HG02885 (cell line): Measurements from ENCODE around the gene WNT9B.

ENCODE experiments used
- ATAC-seq: cut with Tn5 transposase; IDR thresholded peaks from one replicate; pipeline ENCODE4 v1.9.1; 2021; ENCODE audit warnings: mild to moderate bottlenecking; ENCODE audit not compliant: unreplicated experiment, poor library complexity

The WNT9B gene

GRCh38 chr17:46878055-46878454 is 26.7 kb downstream of the WNT9B start:
- no peak for ATAC-seq

GRCh38 chr17:46879101-46879500 is 27.7 kb downstream of the WNT9B start:
- ATAC-seq: no peak

- ATAC-seq: no peak
Observed at GRCh38 chr17:46881015-46881414, 29.6 kb downstream of the WNT9B start.

DNA sequence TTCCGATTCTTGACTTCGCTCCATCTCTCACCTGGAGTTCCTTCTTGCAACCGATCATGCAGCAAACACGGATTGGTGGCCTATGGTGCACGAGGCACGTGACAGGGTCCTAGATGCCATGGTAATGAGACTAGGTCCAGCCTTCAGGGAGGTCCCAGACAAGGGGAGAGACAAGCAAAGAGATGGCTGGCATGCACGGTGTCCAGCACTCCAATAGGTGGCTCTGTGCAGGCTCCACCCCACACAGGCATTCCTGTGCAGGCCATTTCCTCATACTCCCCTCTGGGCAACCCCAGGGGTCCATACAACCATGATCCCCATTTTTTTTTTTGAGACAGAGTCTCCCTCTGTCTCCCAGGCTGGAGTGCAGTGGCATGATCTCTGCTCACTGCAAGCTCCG is 31.3 kb downstream of the WNT9B start:
- no peak for ATAC-seq

DNA sequence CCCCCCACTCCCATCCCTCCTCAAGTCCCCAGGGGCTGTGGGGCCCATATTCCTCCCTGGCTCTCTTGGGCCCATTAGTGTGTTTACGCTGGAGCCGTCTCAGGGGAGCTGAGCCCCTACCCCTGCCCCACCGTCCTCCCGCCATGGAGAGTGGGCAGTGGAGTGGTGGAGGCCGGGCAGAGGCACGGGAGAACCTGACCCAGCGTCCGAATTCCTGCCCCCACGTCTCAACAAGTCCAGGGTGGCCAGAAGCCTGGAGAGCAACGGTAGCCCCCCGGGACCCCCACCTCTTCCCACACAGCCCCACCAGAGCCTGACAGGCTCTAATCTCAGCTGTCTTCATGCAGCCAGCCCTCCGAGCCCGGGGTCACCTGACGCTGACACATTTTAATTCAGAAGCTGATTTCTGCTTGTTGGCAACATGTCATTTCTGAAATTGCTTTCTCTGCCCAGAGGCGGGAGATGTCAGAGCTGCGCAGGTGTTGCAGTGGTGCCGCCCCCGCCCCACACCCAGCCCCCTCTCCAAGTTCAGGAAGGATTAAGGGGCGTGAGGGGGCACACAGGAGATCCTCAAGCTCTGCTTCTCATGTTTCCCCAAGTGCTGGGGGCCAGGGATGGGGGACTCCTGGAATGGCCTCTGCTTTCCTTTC is 32.6 kb downstream of the WNT9B start:
- no peak for ATAC-seq

- no peak for ATAC-seq
Observed at GRCh38 chr17:46884552-46884951, 33.2 kb downstream of the WNT9B start.

GRCh38 chr17:46885415-46886309 is 34.3 kb downstream of the WNT9B start:
- no peak for ATAC-seq

DNA sequence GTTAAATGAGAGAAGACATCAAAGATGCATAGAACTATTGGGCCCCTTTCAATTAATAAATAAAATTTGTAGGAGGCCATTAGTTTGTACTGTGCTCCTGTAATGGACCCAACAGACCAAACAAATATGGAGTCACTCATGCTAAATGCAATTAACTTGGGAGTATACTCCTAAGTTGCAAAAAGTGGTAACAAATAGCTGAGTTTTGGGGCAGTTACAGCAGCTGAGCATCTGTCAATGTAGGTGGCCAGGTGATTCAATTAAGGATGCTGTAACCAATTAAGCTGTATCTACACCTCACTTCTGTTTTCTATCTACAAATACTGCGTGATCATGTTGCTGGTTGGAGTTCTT is 34.9 kb downstream of the WNT9B start:
- ATAC-seq: no peak

DNA sequence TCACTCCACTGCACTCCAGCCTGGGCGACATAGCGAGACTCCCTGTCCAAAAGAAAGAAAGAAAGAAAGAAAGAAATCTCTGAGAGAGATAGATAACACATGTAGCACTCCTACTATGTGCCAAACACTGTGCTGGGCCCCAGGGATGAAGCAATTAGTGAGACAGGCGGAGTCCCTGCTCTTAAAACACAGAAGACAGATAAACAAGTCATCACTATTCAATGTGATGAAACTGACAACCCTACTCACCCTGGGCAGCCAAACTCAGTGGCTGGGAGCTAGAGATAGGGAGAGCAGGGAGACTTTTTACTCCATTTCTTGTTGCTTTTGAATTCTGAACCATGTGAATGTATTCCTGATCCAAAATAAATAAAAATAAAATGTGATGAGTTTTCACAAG is 36.3 kb downstream of the WNT9B start:
- ATAC-seq: no peak

GRCh38 chr17:46888727-46889126 is 37.3 kb downstream of the WNT9B start:
- ATAC-seq: no peak

DNA sequence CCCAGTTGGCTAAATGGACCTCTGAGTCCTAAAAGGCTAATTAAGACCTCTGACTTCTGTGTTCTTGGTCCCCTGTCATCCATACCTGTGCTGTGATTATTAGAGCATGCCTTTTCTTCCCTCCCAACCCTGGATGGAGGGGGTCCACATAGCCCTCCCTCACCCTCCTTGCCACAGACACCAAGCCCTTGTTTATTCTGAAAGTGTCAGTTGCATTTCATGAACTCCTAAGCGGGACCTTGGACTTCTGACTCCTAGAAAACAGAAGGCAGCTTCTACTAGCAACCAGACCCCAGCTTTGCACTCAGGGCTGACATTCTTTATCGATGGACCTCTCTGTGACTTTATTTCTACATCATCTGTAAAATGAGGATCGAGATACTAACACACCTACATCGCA is 38.1 kb downstream of the WNT9B start:
- ATAC-seq: no peak

- ATAC-seq: no peak
Observed at GRCh38 chr17:46889992-46890564, 38.7 kb downstream of the WNT9B start.

DNA sequence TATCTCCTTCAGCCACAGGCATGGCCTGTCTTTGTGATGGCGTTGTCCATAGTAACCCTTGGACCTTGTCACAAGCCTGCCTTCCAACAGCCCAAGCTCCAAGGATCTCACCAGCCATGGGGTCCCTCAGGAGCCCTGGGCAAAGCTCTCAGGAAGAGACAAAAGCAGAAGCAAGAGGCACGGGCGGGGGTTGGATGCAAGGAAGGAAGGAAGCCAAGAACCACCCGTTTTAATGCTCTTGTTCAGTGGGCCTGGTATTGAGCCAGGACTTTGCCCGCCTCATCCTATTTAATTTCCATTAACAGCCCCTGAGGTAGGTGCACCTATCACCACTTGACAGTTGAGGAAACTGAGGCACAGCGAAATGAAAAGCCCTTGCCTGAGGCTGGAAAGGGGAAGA is 39.3 kb downstream of the WNT9B start:
- ATAC-seq: no peak

- ATAC-seq: no peak
Observed at GRCh38 chr17:46892192-46892703, 40.9 kb downstream of the WNT9B start.

- no peak for ATAC-seq
Observed at GRCh38 chr17:46894024-46894423, 42.6 kb downstream of the WNT9B start.

GRCh38 chr17:46894476-46895151 is 43.2 kb downstream of the WNT9B start:
- ATAC-seq: no peak

GRCh38 chr17:46895171-46895570 is 43.8 kb downstream of the WNT9B start:
- ATAC-seq: no peak

DNA sequence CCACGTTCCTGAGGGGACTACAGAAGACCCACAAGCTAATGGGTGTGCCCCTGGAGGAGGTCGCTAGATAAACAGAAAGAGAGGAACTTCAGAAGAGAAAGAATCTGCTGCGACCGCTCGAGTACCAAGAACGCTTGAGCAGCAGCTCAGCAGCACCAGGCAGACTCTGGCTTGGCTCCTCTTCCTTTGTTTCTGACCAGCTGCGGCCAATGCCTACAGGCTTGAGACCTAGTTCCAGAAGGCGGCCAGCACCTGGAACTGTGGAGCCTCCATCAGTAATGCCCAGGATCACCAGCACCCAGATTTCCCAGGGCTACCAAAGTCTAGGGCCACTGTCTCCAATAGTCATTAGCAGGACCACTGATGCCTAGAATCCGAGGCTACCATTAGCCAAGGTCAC is 45.6 kb downstream of the WNT9B start:
- no peak for ATAC-seq

DNA sequence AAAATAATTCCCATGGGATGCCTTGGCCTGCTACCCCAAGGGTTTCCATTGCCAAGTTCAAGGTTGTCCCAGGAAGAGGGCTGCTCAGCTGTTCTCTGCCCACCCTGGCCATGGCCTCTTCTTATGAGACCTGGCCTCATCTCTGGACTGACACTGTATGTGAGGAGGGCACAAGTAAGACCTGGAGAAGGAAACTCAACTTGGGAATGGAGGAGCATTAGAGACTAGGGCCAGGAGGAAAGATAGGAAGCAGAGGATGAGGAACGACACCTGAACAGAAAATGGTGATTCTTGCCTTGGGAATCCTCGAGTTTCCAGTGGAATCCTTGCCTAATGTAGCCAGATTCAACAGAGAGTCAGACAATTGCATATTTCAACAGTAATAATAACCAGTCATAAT is 47.0 kb downstream of the WNT9B start:
- no peak for ATAC-seq

GRCh38 chr17:46898860-46899259 is 47.5 kb downstream of the WNT9B start:
- no peak for ATAC-seq

- ATAC-seq: no peak
Observed at GRCh38 chr17:46901291-46901690, 49.9 kb downstream of the WNT9B start.
